GM12864 (cell line): ENCODE data around the gene ARHGEF11.

Experiments used
- DNase-seq: peaks from one replicate; pipeline ENCODE4 v3.0.0-alpha.2; 2011; ENCODE audit warnings: low read depth
- H3K4me3 ChIP-seq: 2 replicates; pipeline ENCODE4 v1.5.1; 2011; ENCODE audit warnings: mild to moderate bottlenecking, low read depth, low read length, control low read depth
- TF ChIP-seq, protein P1 (sequence below): IDR thresholded peaks from 2 replicates; pipeline ENCODE4 v1.5.1; 2011; ENCODE audit warnings: low read depth, mild to moderate bottlenecking, moderate library complexity, low read length, control low read depth, inconsistent platforms; ENCODE audit errors: missing control alignments

Gene ARHGEF11

DNA sequence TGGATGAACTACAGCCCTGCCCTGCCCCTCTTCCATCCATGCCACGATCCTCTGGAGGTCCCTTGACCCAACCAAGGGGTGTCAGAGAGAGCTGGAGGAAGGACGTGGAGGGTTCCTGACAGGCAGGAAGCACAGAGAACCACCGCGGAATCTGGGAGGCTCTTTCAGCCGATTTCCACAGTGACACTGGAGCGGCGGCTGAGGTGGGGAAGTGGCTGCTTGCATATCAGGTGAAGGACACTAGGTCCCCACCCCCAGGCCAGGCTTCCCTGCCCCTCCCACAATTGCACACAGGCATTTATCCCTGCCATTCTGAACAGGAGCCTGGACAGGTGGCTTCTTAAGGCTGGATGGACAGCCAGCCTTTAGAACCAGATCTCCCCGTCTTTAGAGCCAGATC, 107.7 kb downstream of the ARHGEF11 start:
- TF ChIP-seq, protein P1, sequence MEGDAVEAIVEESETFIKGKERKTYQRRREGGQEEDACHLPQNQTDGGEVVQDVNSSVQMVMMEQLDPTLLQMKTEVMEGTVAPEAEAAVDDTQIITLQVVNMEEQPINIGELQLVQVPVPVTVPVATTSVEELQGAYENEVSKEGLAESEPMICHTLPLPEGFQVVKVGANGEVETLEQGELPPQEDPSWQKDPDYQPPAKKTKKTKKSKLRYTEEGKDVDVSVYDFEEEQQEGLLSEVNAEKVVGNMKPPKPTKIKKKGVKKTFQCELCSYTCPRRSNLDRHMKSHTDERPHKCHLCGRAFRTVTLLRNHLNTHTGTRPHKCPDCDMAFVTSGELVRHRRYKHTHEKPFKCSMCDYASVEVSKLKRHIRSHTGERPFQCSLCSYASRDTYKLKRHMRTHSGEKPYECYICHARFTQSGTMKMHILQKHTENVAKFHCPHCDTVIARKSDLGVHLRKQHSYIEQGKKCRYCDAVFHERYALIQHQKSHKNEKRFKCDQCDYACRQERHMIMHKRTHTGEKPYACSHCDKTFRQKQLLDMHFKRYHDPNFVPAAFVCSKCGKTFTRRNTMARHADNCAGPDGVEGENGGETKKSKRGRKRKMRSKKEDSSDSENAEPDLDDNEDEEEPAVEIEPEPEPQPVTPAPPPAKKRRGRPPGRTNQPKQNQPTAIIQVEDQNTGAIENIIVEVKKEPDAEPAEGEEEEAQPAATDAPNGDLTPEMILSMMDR, result no peak

DNA sequence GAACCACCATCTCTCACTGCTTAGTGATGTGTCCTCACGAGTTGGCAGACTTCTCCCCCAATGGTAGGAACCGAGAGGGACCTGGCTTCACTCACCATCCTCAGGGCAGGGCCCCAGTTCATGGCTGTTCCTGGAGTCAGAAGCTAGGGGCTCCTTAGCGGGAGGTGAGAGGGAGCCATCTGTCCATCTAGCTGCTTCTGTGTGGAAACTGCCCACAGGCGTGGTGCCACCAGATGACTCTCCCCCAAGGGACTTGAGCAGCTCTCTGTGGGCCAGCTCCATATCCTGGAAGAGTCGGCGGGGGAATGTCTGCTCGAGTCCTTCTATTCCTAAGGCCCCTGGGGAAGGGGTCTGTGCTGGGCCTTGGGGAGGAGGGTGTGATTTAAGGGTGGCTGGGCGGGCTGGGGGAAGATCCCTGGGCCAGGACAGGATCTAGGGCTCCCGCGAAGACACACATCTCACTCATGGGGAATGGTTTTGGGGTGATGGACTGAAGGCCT, 108.8 kb downstream of the ARHGEF11 start:
- no peak for DNase-seq
- no peak overlapping the region for H3K4me3 ChIP-seq
- TF ChIP-seq, protein P1, result no peak

More for the DNA sequence above, 107.7 kb downstream of the ARHGEF11 start:
- no peak overlapping the region for H3K4me3 ChIP-seq
- no peak for DNase-seq

GRCh38 chr1:156936191-156936590, 109.4 kb downstream of the ARHGEF11 start:
- DNase-seq, result no peak
- H3K4me3 ChIP-seq, result no peak overlapping the region
- TF ChIP-seq, protein P1, result no peak

DNA sequence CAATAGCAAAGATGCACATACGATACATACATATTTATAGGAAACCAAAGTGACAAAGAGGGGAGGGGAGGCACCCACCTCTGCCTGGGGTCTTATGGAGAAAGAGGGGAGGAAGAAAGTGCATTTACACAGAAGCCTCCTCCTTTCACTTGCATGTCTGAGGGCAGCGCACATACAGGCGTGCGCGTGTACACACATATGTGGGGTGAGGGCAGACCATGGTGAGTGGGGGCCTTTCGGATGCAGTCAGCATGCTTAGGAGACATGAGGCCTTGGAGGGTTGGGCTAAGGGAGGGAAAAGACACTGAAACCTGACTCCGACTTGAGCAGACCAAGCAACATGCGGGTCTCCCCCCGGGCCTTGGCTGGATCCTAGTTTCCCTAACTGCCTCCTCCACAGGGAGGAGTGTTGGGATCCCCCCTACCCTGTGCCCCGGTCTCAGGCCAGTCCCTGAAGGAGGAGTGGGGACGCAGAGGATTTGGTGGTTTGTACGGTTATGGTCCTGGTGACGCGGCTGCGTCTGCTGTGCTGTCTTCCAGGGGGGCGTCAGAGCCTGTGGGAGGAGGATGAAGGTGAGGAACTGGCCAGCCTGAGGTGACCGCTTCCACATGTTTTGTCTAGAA, 109.9 kb downstream of the ARHGEF11 start:
- no peak for DNase-seq
- TF ChIP-seq, protein P1, result no peak
- H3K4me3 ChIP-seq, result no peak overlapping the region

DNA sequence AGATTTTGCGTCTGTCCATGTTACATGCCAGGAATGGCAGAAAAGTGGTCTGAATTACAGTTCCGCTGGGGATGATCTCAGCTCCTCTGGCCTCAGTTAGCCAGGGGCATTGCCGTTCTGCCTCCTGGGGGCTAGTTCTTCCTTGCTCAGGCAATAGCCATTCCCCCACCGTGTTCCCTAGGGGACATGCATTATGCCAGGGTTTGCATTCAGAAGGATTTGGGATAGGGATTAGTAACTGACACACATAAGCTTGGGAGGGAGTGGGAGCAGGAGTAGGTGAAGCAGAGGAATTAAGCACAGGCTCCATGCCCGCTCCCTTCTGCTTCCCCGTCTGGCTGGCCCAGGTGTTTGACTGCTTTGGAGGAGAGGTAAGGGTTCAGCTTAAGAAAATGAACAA, 112.4 kb downstream of the ARHGEF11 start:
- no peak for DNase-seq
- H3K4me3 ChIP-seq, result no peak overlapping the region
- TF ChIP-seq, protein P1, result no peak

DNA sequence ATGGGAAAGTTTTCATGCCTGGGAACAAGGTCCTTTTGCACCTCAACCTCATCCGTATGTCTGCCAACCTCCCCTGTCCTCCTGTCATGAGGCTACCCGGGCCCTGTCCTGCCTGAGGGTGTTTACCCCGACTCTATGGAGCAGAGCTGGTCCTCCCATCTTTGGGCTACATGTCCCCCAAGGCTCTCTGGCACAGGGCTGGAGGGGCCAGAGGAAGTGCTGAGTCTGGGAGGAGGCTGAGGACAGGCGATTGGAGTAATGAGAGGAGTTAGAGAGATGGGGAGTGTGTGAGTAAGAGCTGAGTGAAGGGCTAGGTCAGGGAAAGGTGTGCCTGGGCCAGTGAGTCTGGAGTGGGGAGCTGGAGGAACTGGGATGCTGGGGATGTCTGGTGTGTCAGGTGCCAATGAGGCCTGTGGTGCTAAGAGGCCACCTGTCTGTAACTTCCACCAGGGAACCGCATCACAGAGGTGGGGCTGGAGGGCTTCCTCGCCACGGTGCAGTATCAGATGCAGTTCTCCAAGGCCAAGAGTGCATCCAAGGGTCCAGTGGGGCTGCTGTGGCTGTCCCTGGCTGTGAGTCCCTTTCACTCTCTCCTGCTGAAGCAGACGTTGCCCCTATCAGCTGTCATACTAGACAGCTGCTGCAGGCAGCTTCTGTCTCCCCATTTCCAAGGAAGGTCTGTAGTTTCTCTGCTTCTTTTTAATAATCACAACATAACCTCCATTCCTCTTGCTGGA, 113.4 kb downstream of the ARHGEF11 start:
- H3K4me3 ChIP-seq, result no peak overlapping the region
- TF ChIP-seq, protein P1, result no peak
- DNase-seq, result no peak
